RWPE1 (cell line): ENCODE data around the gene PLEKHA7.

ENCODE experiments used
- CTCF ChIA-PET: fragments of 350-600 bp; sonication (Branson Sonifier 250); formaldehyde crosslinking; extraction: SDS; loops from one replicate; lab custom pipeline; 2021; lab: Yijun Ruan, JAX
- POLR2A ChIA-PET: fragments of 400-600 bp; formaldehyde crosslinking; extraction: SDS; loops from one replicate; lab custom pipeline; 2020; ENCODE audit warnings: antibody characterized with exemption; ENCODE audit not compliant: low non-redundant PET; lab: Yijun Ruan, JAX
- DNase-seq: peaks from one replicate; pipeline ENCODE4 v3.0.0; 2012; ENCODE audit warnings: low spot score
- H3K27ac ChIP-seq: fragments of 450-650 bp; 2 replicates; pipeline ENCODE4 v1.5.1; 2017
- CTCF ChIP-seq: fragments of 450-650 bp; conservative IDR thresholded peaks from 2 replicates; pipeline ENCODE4 v1.5.1; 2017; ENCODE audit warnings: low read depth, mild to moderate bottlenecking

The PLEKHA7 gene

GRCh38 chr11:16898274-16898985 lies 115.8 kb downstream of the PLEKHA7 start:
- POLR2A ChIA-PET = no interaction called here
- DNase-seq = no peak
- no peak for TF ChIP-seq CTCF
- CTCF ChIA-PET = no interaction called here
- no peak overlapping the region for H3K27ac ChIP-seq

- ChIA-PET POLR2A (no interaction called here), CTCF (no interaction called here)
- H3K27ac ChIP-seq = no peak overlapping the region
- TF ChIP-seq CTCF = no peak
- no peak for DNase-seq
Measured at GRCh38 chr11:16897470-16898061, 116.6 kb downstream of the PLEKHA7 start.

GRCh38 chr11:16896729-16897469 lies 117.3 kb downstream of the PLEKHA7 start:
- ChIA-PET POLR2A (no interaction called here), CTCF (no interaction called here)
- TF ChIP-seq CTCF = no peak
- no peak overlapping the region for H3K27ac ChIP-seq
- DNase-seq = no peak

- no peak overlapping the region for H3K27ac ChIP-seq
- CTCF ChIA-PET = interaction anchor here (0.9 kb wide), 1 partner anchor 10 kb away, joined by 5 read pairs; no protein-coding TSS in a partner anchor
- DNase-seq = no peak
- TF ChIP-seq CTCF = no peak
- POLR2A ChIA-PET = no interaction called here
Measured at GRCh38 chr11:16895306-16895705, 118.9 kb downstream of the PLEKHA7 start.

GRCh38 chr11:16893456-16894066 lies 120.7 kb downstream of the PLEKHA7 start:
- H3K27ac ChIP-seq = no peak overlapping the region
- CTCF ChIA-PET = interaction anchor here (0.6 kb wide), 1 partner anchor 10 kb away, joined by 3 read pairs; no protein-coding TSS in a partner anchor
- POLR2A ChIA-PET = no interaction called here
- TF ChIP-seq CTCF = no peak
- no peak for DNase-seq

- H3K27ac ChIP-seq = no peak overlapping the region
- no peak for TF ChIP-seq CTCF
- CTCF ChIA-PET = no interaction called here
- POLR2A ChIA-PET = no interaction called here
- DNase-seq = no peak
Measured at GRCh38 chr11:16891964-16892363, 122.2 kb downstream of the PLEKHA7 start.
